Mesodermal cell (in vitro differentiated cells): ENCODE data around the gene CORO1C.
A peak's percentile ranks its signal among the peaks of the same experiment; 100 is the strongest.
"Not testable (repeated sequence)": the region's sequence is repeated elsewhere in the genome, so short reads cannot be mapped to it uniquely, and the experiment has no call there.

Experiments
- H3K27ac ChIP-seq: 2 replicates; pipeline ENCODE4 v1.7.0; 2013; ENCODE audit warnings: mild to moderate bottlenecking, low read depth, low read length, moderate library complexity; ENCODE audit not compliant: severe bottlenecking
- H3K36me3 ChIP-seq: 2 replicates; pipeline ENCODE4 v1.7.1; 2013; ENCODE audit warnings: mild to moderate bottlenecking, low read length, moderate library complexity; ENCODE audit not compliant: control insufficient read depth, insufficient read depth
- H3K4me1 ChIP-seq: one replicate; pipeline ENCODE4 v1.7.1; 2013; ENCODE audit warnings: mild to moderate bottlenecking, low read length; ENCODE audit not compliant: insufficient read depth, control insufficient read depth, poor library complexity, severe bottlenecking
- H3K4me3 ChIP-seq: 2 replicates; pipeline ENCODE4 v1.7.0; 2013; ENCODE audit warnings: low read length, control low read depth, mild to moderate bottlenecking; ENCODE audit not compliant: insufficient read depth, poor library complexity, severe bottlenecking; ENCODE audit errors: extremely low read depth
- H3K9me3 ChIP-seq: 2 replicates; pipeline ENCODE4 v1.7.1; 2013; ENCODE audit warnings: mild to moderate bottlenecking, low read length, moderate library complexity; ENCODE audit not compliant: control insufficient read depth
- WGBS, 2 experiments: methylation state at CpG; one replicate each; pipeline ENCODE4 v1.1.5; 2013; ENCODE audit warnings: missing lambda C conversion rate in 2 of 2; ENCODE audit not compliant: insufficient coverage in 2 of 2; 5-methylcytosine and 5-hydroxymethylcytosine counted together

Gene CORO1C

DNA sequence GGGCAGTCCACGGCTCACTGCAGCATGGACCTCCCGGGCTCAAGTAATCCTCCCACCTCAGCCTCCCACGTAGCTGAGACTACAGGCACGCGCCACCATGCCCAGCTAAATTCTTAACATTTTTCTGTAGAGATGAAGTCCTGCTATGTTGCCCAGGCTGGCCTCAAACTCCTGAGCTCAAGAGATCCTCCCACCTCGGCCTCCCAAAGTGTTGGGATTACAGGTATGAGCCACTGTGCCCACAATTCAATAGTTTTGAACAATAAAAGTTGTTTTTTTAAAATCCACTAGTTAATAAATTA lies 1.9 kb upstream of the CORO1C start:
- WGBS, 2 experiments, result 88 to 95% methylated on average over 3 to 6 of the region's 6 CpGs
- H3K4me3 ChIP-seq, H3K27ac ChIP-seq, H3K4me1 ChIP-seq, H3K9me3 ChIP-seq, H3K36me3 ChIP-seq: not testable (repeated sequence)

DNA sequence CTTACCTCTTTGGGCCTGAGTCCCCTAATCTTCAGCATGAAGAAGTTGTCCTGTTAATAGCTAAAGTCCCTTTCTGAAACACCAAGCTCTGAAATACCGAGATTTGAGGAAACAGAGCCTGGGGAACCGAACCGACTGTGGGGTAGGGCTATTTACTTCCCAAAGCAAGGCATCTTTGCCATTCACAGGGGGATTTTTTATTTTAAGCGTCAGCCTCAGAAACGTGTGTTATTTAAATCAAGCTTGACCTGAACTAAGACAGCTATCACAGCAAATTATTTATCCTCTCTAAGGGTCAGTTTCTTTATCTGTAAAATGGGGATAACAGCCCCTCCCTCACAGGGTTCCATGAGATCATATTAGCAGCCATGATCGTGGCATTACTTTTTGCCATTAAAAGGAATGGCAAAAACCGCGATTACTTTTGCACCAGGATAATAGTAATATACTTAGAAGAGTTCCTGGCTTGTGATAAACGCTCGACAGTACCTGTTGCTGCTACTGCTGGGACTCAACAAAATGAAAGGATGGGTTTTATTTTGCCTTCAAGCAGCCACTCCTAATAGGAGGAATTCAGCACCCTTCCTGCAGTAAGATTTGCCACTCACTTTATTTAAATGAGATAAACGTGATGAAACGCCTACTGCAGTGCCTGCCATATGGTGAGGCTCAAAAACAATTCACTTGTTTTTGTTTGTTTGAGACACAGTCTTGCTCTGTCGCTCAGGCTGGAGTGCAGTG lies 1.3 kb upstream of the CORO1C start:
- WGBS, 2 experiments, result 88 to 91% methylated on average over 8 to 11 of the region's 13 CpGs
- peak overlapping the region; percentile 99 for H3K4me3 ChIP-seq
- peaks cover 7% of the 10 kb centered on the region for H3K36me3 ChIP-seq
- H3K9me3 ChIP-seq, result no peaks in the 10 kb centered on the region
- H3K4me1 ChIP-seq, result peaks cover 9% of the 10 kb centered on the region
- H3K27ac ChIP-seq, result peak overlapping the region; percentile 95

DNA sequence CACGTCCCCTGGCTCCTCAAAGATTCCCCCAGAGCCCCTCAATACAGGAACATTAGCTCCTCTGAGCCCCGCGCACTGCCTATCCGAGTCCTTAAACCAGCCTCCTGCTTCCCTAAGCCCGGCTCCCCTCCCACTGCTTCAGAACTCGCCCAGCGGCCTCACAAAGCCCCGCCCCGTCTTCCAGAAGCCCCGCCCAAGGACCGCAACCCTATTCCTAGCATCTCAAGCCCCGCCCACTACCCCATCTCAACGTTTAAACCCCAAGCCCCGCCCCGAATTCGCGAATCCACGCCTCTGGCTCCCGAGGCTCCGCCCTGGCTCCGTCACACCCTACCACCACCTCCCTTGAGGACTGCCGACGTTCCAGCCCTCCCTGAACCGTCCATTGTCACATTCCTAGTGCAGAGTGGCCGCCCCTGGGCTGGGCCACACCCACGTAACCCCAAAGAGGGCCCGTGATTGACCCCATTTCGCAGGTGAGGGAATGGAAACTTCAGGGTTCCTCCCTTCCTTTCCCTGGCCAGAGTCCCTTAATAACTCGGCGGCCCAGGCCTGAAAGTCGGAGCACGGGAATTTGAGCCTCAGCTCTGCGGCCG lies 646 bp upstream of the CORO1C start:
- H3K36me3 ChIP-seq, result peaks cover 13% of the 10 kb centered on the region
- H3K4me1 ChIP-seq, result peaks cover 9% of the 10 kb centered on the region
- H3K27ac ChIP-seq, result peak overlapping the region; percentile 95
- 6 to 8% methylated on average over 30 to 32 of the region's 34 CpGs for WGBS, 2 experiments
- no peaks in the 10 kb centered on the region for H3K9me3 ChIP-seq
- H3K4me3 ChIP-seq, result peak overlapping the region; percentile 99

DNA sequence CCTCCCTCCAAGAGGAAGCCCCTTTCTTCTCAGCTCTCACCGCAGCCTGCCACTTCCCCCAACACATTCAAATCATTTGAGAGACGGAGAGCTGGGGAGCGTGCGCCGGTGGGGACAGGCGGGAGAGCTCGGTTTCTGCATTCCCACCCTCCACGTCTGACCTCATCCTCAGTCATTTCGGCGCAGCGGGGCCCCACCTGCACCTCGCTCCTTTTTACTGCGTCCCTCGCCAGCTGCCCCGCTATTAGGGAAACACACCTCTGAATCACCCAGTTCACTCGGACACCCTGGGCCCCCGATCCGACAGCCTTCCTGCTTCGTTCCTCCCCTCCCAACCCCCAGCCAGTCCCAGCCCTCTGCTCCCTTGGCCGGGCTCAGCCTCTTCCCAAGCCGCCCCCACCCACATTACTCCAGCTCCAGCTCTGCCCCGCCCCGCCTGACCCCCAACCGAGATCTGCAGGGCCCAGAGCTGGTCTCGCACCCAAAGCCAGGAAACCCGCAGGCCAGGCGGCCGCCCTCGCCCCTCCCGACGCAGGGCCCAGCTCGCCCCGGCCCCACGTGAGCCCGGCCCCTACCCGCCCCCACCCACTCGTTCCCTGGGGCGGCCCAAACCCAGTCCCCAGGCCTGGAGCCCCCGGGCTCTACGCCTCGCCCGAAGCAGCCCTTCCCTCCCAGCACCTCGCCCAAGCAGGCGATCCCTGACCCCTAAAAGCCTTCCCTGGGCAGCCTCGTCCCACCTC lies 783 bp downstream of the CORO1C start:
- Histone ChIP-seq H3K36me3 (peaks cover 20% of the 10 kb centered on the region), H3K27ac (peak overlapping the region; percentile 95), H3K4me3 (peak overlapping the region; percentile 99), H3K9me3 (no peaks in the 10 kb centered on the region), H3K4me1 (peaks cover 9% of the 10 kb centered on the region)
- 0% methylated on average over 27 to 31 of the region's 45 CpGs for WGBS, 2 experiments

DNA sequence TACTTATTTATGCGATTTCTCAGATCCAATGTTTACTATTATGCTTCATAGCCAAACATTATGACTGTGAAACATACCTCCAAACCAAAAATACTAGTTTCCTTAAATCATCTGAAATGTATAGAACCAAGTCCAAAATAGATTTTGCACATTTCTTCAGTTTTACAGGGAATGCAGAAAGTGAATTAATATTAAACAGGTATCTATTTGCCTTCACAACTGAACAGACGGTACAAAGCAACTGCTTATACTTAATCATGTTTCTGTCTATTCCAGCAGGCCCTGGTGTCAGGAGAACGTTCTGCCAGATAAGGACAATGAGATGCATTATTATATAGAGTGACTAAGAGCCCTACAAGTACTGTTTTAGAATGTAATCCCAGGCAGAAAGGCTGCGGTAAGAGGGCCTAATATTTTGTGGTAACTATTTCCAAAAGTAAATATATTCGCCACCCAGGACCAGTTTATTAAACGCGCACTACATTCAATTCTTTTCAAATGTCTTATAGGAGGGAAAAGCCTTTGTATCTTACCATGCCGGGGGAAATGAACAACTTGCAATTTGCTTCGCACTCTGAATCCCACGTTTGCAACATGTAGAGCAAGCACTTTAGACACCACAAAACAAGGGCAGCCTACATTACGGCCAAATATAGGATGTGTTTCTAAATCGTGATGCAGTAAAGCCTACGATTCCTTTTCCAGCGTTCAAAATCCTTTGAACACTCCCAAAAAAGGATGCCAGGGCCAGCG lies 1.5 kb downstream of the CORO1C start:
- H3K9me3 ChIP-seq, result no peaks in the 10 kb centered on the region
- H3K36me3 ChIP-seq, result peaks cover 20% of the 10 kb centered on the region
- H3K4me1 ChIP-seq, result peaks cover 15% of the 10 kb centered on the region
- 19 to 95% methylated on average over 1 to 11 of the region's 15 CpGs for WGBS, 2 experiments
- peak overlapping the region; percentile 99 for H3K4me3 ChIP-seq
- H3K27ac ChIP-seq, result peak overlapping the region; percentile 95

DNA sequence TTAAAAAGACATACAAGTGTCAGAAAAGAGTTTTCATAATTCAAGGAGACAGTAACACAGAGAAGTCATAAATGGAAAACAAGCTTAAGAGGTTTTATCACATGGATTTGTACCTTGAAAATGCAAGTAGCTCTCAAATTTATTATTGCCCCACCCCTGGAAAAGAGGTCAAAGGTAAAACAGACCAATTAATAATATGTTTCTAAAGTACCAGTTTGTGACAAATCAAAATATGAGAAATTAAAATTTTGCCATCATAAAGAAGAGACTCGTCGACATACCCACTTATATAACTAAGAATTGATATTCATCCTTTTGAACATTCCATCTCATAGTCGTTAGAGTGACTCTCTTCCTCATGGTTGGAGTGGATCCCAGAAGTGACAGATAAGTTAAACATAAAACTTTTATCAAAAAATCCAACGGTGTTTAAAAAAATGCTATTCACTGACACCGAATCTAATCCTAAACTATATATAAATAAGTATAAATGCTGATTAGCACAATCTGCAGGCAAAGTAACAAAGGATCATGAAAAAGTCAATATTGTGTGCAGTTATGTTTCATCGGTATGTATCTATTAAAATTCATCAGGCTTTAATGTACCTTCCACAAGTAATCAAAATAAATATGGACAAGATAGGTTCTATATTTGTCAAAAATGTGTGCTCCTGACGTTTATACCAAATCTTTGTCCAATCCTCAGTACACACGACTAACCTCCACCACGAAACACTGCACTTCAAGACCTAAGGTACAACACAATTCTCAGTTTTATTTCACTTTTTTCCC lies 2.3 kb downstream of the CORO1C start:
- H3K4me1 ChIP-seq, result peaks cover 23% of the 10 kb centered on the region
- WGBS, 2 experiments, result 68 to 93% methylated on average over 2 to 4 of the region's 9 CpGs
- H3K36me3 ChIP-seq, result peaks cover 20% of the 10 kb centered on the region
- H3K4me3 ChIP-seq, result peak overlapping the region; percentile 99
- H3K9me3 ChIP-seq, result no peaks in the 10 kb centered on the region
- peak overlapping the region; percentile 95 for H3K27ac ChIP-seq

DNA sequence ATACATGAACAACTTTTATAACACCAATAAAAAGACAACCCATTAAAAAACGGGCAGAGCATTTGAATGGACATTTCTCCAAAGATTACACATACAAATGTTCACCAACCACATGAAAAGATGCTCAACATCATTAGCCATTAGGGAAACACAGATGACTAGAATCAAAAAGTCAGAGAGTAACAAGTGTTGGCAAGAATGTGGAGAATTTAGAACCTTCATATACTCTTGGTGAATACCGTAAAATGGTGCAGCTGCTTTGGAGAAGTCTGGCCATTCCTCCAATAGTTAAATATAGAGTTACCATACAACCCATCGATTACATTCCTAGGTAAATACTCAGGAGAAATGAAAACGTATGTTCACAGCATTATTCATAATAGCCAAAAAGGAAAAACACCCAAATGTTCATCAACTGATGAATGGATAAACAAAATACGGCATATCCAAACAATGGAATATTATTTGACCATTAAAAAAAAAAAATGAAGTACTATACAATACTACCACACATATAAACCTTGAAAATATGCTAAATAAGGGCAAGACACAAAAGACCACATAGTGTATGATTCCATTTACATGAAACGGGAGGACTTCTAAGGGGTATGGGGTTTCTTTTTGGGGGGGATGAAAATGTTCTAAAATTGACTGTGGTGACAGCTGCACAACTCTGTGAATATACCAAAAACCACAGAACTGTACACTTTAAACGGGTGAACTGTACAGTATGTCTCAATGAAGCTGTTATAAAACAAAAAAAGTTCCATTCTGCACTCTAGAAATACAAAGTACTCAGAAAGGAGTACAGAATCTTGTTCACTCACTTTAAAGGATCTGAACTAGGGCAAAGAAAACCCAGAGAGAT lies 3.2 kb downstream of the CORO1C start:
- H3K9me3 ChIP-seq, result no peaks in the 10 kb centered on the region
- H3K27ac ChIP-seq, result no peak overlapping the region
- H3K4me1 ChIP-seq, result peaks cover 32% of the 10 kb centered on the region
- no peak overlapping the region for H3K4me3 ChIP-seq
- WGBS, 2 experiments, result 100% methylated on average over 1 to 3 of the region's 7 CpGs
- peaks cover 20% of the 10 kb centered on the region for H3K36me3 ChIP-seq

DNA sequence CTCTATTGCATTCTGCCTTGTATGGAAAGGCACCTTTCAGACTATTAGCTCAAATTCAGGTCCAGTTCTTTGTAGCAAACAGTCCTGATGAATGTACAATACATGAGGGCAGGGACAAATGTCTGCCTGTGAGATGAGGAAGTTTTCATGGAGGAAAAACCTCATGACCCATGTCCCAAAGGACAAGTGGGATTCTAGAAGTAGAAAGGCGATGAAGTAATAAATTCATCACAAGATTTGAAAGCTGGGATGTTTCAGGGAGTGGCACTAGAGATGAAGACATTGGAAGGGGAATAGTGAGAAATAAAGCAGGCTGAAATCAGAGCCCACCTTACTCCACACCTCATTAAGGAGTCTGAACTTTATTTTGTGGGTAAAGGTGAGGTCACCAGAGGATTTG lies 4.2 kb downstream of the CORO1C start:
- WGBS, 2 experiments, result no CpG with 5 or more reads among the region's 1 CpG
- Histone ChIP-seq H3K9me3 (no peaks in the 10 kb centered on the region), H3K27ac (no peak overlapping the region), H3K36me3 (peaks cover 20% of the 10 kb centered on the region), H3K4me1 (peaks cover 41% of the 10 kb centered on the region), H3K4me3 (no peak overlapping the region)

DNA sequence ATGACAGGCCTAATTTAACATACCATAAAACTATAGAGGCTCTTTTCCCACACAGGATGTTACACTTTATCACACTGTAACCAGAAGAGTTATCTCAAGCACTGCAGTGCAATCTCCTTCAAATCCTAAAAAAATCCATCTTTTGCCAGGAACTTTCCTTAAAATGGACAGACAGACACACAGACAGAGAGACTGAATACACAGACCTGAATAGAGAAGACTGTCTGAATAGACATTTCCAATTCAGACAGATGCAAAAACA lies 6.5 kb downstream of the CORO1C start:
- Histone ChIP-seq H3K4me3 (no peak overlapping the region), H3K9me3 (no peaks in the 10 kb centered on the region), H3K4me1 (peaks cover 52% of the 10 kb centered on the region), H3K36me3 (peaks cover 20% of the 10 kb centered on the region), H3K27ac (peak overlapping the region; percentile 2)
